Activated CD4-positive, alpha-beta T cell treated with anti-CD3 and anti-CD28 coated beads, Interleukin-2, amount 10 ng/mL, durations not matched to agents 7 days and 5 days (primary cell): ENCODE results near the gene CPB1. TPM values are rescaled to one million over a fixed set of nuclear protein-coding genes. Genes with fewer than 3 reads are reported as not detected.

Experiments used
- CTCF ChIA-PET: fragments of 350-600 bp; sonication (Branson Sonifier 250); formaldehyde crosslinking; loops from one replicate; lab custom pipeline; 2021; ENCODE audit warnings: antibody characterized with exemption; lab: Charles Lee
- POLR2A ChIA-PET: fragments of 350-600 bp; sonication (Branson Sonifier 250); formaldehyde crosslinking; loops from one replicate; lab custom pipeline; 2021; ENCODE audit warnings: antibody characterized with exemption; lab: Charles Lee
- DNase-seq: peaks from one replicate; pipeline ENCODE4 v3.0.0-alpha.2; 2020
- H3K27ac Mint-ChIP-seq: one replicate; pipeline ENCODE4 v1.8.0; 2021; ENCODE audit warnings: mild to moderate bottlenecking, moderate library complexity, mixed read lengths
- H3K27me3 Mint-ChIP-seq: one replicate; pipeline ENCODE4 v1.8.0; 2021; ENCODE audit warnings: mixed read lengths
- H3K36me3 Mint-ChIP-seq: one replicate; pipeline ENCODE4 v1.8.0; 2021; ENCODE audit warnings: low read depth, mixed read lengths
- H3K4me1 Mint-ChIP-seq: one replicate; pipeline ENCODE4 v1.8.0; 2021; ENCODE audit warnings: mixed read lengths
- H3K4me3 Mint-ChIP-seq: one replicate; pipeline ENCODE4 v1.8.0; 2021; ENCODE audit warnings: mild to moderate bottlenecking, moderate library complexity, mixed read lengths
- H3K9me3 Mint-ChIP-seq: one replicate; pipeline ENCODE4 v1.8.0; 2021; ENCODE audit warnings: mixed read lengths
- total RNA-seq, 2 experiments: library from RNA; stranded (reverse); gene quantifications; one replicate each; pipeline ENCODE4 v1.2.3, GENCODE V29; 2021

The CPB1 gene
- total RNA-seq, 2 experiments from 2014 or later: not detected

DNA sequence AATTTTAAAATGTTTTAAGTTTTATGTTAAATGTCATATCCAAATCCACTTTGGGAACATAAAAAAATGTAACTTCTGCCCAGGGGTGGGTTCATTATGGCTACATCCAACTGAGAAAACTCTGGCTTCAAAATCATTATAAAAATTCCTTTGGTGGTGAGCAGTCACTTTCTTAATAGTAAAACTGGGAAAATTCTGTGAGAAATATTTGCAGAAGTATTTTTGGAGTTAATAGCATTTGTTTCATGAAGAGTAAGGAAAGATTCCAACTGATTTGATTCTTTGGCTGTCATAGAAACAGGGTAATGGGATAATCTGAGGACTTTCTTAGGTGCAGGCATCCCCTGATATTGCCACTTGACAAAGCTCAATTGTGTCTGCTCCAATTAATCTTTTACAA, 76.3 kb downstream of the CPB1 start:
- H3K27ac Mint-ChIP-seq: no peak overlapping the region
- H3K27me3 Mint-ChIP-seq: peaks cover 7% of the 10 kb centered on the region
- no peaks in the 10 kb centered on the region for H3K4me1 Mint-ChIP-seq
- CTCF ChIA-PET: no interaction called here
- H3K36me3 Mint-ChIP-seq: no peaks in the 10 kb centered on the region
- DNase-seq: no peak
- POLR2A ChIA-PET: no interaction called here
- no peaks in the 10 kb centered on the region for H3K9me3 Mint-ChIP-seq
- no peak overlapping the region for H3K4me3 Mint-ChIP-seq

DNA sequence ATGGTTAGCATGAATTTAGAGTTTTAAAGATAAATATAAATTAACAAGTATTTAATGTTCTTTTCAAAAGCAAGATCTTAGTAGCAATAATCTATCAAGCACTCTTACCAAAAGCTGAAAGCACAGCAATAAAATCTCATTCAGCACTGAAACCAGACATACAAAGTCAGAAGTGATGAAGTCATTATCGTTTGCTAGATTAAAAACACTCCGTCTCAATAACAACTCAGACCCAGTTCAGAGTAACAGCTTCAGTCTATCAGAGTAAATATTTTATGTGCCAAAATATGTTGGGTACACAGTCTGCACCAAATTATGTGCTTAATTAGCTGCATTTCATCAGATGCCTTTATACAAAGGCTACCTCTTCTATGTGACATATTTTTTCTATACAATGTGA, 79.1 kb downstream of the CPB1 start:
- Mint-ChIP-seq H3K9me3 (no peaks in the 10 kb centered on the region), H3K27me3 (peaks cover 8% of the 10 kb centered on the region), H3K27ac (no peak overlapping the region), H3K4me3 (no peak overlapping the region), H3K36me3 (no peaks in the 10 kb centered on the region), H3K4me1 (no peaks in the 10 kb centered on the region)
- no peak for DNase-seq
- ChIA-PET POLR2A (interaction anchor here (0.6 kb wide), 1 partner anchor 33 kb away, joined by 4 read pairs; no protein-coding TSS in a partner anchor), CTCF (no interaction called here)

Other genes with a start within 250 kb of the CPB1 start
- not detected for gene AGTR1, start 129.9 kb upstream of the CPB1 start, total RNA-seq
- not detected for gene CPA3, start 37.5 kb downstream of the CPB1 start, total RNA-seq
- 10 to 100 TPM; 32.6 to 38.5 TPM for gene GYG1, start 163.7 kb downstream of the CPB1 start, total RNA-seq